WTC11 (cell line): Measurements from ENCODE around the gene JADE2. TPM values are rescaled to one million over a fixed set of nuclear protein-coding genes. Genes with fewer than 3 reads are reported as not detected.
A peak's percentile ranks its signal among the peaks of the same experiment; 100 is the strongest.

Experiments
- ARID4B ChIP-seq: sonication (generic); formaldehyde crosslinking; IDR thresholded peaks from 2 replicates; pipeline ENCODE4 v1.8.0; 2023; ENCODE audit warnings: missing genetic modification reagents, mild to moderate bottlenecking, borderline replicate concordance
- ATF1 ChIP-seq: sonication (generic); formaldehyde crosslinking; IDR thresholded peaks from 2 replicates; pipeline ENCODE4 v1.8.1; 2023; ENCODE audit warnings: mild to moderate bottlenecking, moderate library complexity, missing genetic modification reagents
- ATF6 ChIP-seq: sonication (generic); formaldehyde crosslinking; IDR thresholded peaks from 2 replicates; pipeline ENCODE4 v1.8.1; 2023; ENCODE audit warnings: mild to moderate bottlenecking, missing genetic modification reagents
- CBFB ChIP-seq: sonication (generic); formaldehyde crosslinking; IDR thresholded peaks from 2 replicates; pipeline ENCODE4 v1.8.1; 2022; ENCODE audit warnings: mild to moderate bottlenecking, low read depth, missing genetic modification reagents
- E2F1 ChIP-seq: sonication (generic); formaldehyde crosslinking; IDR thresholded peaks from 2 replicates; pipeline ENCODE4 v1.8.0; 2022; ENCODE audit warnings: mild to moderate bottlenecking, missing genetic modification reagents
- ERG ChIP-seq: fragments of 250-450 bp; sonication (Bioruptor Pico); IDR thresholded peaks from 2 replicates; pipeline ENCODE4 v1.8.0; 2021; ENCODE audit warnings: mild to moderate bottlenecking
- FOXK1 ChIP-seq: sonication (generic); formaldehyde crosslinking; IDR thresholded peaks from 2 replicates; pipeline ENCODE4 v1.8.0; 2022; ENCODE audit warnings: mild to moderate bottlenecking, moderate library complexity, missing genetic modification reagents
- HMGA2 ChIP-seq: fragments of 250-450 bp; sonication (Bioruptor Pico); IDR thresholded peaks from 2 replicates; pipeline ENCODE4 v1.4.0; 2021; ENCODE audit warnings: mild to moderate bottlenecking, moderate library complexity
- IRF2 ChIP-seq: sonication (generic); formaldehyde crosslinking; IDR thresholded peaks from 2 replicates; pipeline ENCODE4 v1.8.0; 2022; ENCODE audit warnings: low read depth, missing genetic modification reagents, borderline replicate concordance
- JUN ChIP-seq: sonication (generic); formaldehyde crosslinking; IDR thresholded peaks from 2 replicates; pipeline ENCODE4 v1.8.0; 2023; ENCODE audit warnings: mild to moderate bottlenecking, missing genetic modification reagents
- MYBL2 ChIP-seq: sonication (generic); formaldehyde crosslinking; IDR thresholded peaks from 2 replicates; pipeline ENCODE4 v1.8.1; 2023; ENCODE audit warnings: mild to moderate bottlenecking, moderate library complexity, missing genetic modification reagents
- NFATC4 ChIP-seq: fragments of 250-450 bp; sonication (Bioruptor Pico); IDR thresholded peaks from 2 replicates; pipeline ENCODE4 v1.9.0; 2021; ENCODE audit warnings: mild to moderate bottlenecking
- NFE2L1 ChIP-seq: sonication (generic); formaldehyde crosslinking; IDR thresholded peaks from 2 replicates; pipeline ENCODE4 v1.8.1; 2023; ENCODE audit warnings: missing genetic modification reagents
- PRRX2 ChIP-seq: fragments of 250-450 bp; sonication (Bioruptor Pico); IDR thresholded peaks from 2 replicates; pipeline ENCODE4 v1.8.0; 2021; ENCODE audit warnings: mild to moderate bottlenecking
- RORB ChIP-seq: fragments of 250-450 bp; sonication (Bioruptor Pico); IDR thresholded peaks from 2 replicates; pipeline ENCODE4 v1.9.0; 2021; ENCODE audit warnings: mild to moderate bottlenecking
- TP53 ChIP-seq: sonication (generic); formaldehyde crosslinking; IDR thresholded peaks from 2 replicates; pipeline ENCODE4 v1.8.1; 2023; ENCODE audit warnings: mild to moderate bottlenecking, missing genetic modification reagents
- USF1 ChIP-seq: sonication (generic); formaldehyde crosslinking; IDR thresholded peaks from 2 replicates; pipeline ENCODE4 v1.8.0; 2022; ENCODE audit warnings: mild to moderate bottlenecking, missing genetic modification reagents
- ZNF121 ChIP-seq: sonication (generic); formaldehyde crosslinking; IDR thresholded peaks from 2 replicates; pipeline ENCODE4 v1.8.0; 2023; ENCODE audit warnings: missing genetic modification reagents
- total RNA-seq: library from RNA; stranded (reverse); gene quantifications from 3 replicates; pipeline ENCODE4 v1.2.3, GENCODE V29; 2021
- TF ChIP-seq, protein P1 (sequence below): sonication (generic); formaldehyde crosslinking; IDR thresholded peaks from 2 replicates; pipeline ENCODE4 v1.8.1; 2023; ENCODE audit warnings: mild to moderate bottlenecking, missing genetic modification reagents, borderline replicate concordance
- TF ChIP-seq, protein P2 (sequence below): sonication (generic); formaldehyde crosslinking; IDR thresholded peaks from 2 replicates; pipeline ENCODE4 v1.8.1; 2023; ENCODE audit warnings: mild to moderate bottlenecking, moderate library complexity, missing genetic modification reagents
- TF ChIP-seq, protein P3 (sequence below): fragments of 250-450 bp; sonication (Bioruptor Pico); IDR thresholded peaks from 2 replicates; pipeline ENCODE4 v1.9.0; 2021; ENCODE audit warnings: mild to moderate bottlenecking

JADE2 gene
- total RNA-seq, 1 experiment from 2014 or later = 40.8 TPM

DNA sequence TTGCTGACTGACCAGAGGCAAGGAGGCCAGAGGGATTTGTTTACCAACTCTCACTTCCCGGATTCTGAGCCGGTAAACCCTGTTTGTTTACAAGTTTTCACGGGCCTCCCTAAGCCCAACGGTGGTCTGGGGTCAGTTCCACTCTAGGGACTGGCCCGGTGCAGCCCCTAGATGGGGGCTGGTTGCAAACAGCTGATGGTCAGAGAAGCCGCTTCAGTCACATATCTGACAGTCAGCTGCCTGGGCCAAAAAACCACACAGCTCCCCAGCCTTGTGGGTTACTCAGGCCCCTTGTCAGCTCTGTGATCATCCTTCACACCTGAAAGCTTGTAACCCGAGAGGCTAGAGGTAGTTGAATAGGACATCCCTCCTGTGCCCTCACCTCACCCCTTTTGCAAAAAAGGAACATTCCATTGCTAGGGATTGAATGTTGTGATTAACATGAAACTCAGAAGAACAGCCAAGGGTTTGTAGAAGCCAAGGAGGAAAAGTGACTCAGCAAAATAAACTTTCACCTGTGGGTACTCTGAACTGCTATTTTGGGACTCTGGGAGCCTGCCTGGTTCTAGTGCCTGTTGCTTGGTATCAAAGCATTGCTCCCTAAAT lies 66.8 kb downstream of the JADE2 start (continued):
- TF ChIP-seq ATF6 (no peak), USF1 (CRISPR knock-in tag) (0 out of 2 replicates have a peak, but pooled peaks have one; percentile 24), ERG (CRISPR knock-in tag) (no peak), IRF2 (no peak), CBFB (CRISPR knock-in tag) (no peak), HMGA2 (CRISPR knock-in tag) (no peak), TP53 (CRISPR knock-in tag) (no peak), MYBL2 (CRISPR knock-in tag) (no peak), FOXK1 (0 out of 2 replicates have a peak, but pooled peaks have one; percentile 44), RORB (CRISPR knock-in tag) (no peak), PRRX2 (CRISPR knock-in tag) (no peak), ZNF121 (CRISPR knock-in tag) (no peak), E2F1 (no peak), NFE2L1 (CRISPR knock-in tag) (peak; percentile 97), JUN (CRISPR knock-in tag) (no peak), NFATC4 (CRISPR knock-in tag) (no peak), ATF1 (CRISPR knock-in tag) (no peak), ARID4B (CRISPR knock-in tag) (peak; percentile 45; the same call in 1 of the 2 replicates)
- TF ChIP-seq, protein P1, sequence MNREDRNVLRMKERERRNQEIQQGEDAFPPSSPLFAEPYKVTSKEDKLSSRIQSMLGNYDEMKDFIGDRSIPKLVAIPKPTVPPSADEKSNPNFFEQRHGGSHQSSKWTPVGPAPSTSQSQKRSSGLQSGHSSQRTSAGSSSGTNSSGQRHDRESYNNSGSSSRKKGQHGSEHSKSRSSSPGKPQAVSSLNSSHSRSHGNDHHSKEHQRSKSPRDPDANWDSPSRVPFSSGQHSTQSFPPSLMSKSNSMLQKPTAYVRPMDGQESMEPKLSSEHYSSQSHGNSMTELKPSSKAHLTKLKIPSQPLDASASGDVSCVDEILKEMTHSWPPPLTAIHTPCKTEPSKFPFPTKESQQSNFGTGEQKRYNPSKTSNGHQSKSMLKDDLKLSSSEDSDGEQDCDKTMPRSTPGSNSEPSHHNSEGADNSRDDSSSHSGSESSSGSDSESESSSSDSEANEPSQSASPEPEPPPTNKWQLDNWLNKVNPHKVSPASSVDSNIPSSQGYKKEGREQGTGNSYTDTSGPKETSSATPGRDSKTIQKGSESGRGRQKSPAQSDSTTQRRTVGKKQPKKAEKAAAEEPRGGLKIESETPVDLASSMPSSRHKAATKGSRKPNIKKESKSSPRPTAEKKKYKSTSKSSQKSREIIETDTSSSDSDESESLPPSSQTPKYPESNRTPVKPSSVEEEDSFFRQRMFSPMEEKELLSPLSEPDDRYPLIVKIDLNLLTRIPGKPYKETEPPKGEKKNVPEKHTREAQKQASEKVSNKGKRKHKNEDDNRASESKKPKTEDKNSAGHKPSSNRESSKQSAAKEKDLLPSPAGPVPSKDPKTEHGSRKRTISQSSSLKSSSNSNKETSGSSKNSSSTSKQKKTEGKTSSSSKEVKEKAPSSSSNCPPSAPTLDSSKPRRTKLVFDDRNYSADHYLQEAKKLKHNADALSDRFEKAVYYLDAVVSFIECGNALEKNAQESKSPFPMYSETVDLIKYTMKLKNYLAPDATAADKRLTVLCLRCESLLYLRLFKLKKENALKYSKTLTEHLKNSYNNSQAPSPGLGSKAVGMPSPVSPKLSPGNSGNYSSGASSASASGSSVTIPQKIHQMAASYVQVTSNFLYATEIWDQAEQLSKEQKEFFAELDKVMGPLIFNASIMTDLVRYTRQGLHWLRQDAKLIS (CRISPR knock-in tag) = no peak
- TF ChIP-seq, protein P2, sequence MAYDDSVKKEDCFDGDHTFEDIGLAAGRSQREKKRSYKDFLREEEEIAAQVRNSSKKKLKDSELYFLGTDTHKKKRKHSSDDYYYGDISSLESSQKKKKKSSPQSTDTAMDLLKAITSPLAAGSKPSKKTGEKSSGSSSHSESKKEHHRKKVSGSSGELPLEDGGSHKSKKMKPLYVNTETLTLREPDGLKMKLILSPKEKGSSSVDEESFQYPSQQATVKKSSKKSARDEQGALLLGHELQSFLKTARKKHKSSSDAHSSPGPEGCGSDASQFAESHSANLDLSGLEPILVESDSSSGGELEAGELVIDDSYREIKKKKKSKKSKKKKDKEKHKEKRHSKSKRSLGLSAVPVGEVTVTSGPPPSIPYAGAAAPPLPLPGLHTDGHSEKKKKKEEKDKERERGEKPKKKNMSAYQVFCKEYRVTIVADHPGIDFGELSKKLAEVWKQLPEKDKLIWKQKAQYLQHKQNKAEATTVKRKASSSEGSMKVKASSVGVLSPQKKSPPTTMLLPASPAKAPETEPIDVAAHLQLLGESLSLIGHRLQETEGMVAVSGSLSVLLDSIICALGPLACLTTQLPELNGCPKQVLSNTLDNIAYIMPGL (CRISPR knock-in tag) = no peak
- TF ChIP-seq, protein P3, sequence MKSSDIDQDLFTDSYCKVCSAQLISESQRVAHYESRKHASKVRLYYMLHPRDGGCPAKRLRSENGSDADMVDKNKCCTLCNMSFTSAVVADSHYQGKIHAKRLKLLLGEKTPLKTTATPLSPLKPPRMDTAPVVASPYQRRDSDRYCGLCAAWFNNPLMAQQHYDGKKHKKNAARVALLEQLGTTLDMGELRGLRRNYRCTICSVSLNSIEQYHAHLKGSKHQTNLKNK (CRISPR knock-in tag) = no peak
- TF ChIP-seq, all 79 proteins: peak for 5
